ENCODE measurements around the gene PPM1B.

PPM1B gene

GRCh38 chr2:44237221-44237620 is 68.5 kb downstream of the PPM1B start:
- POLR2A ChIA-PET, result no interaction called here
- no peak for TF ChIP-seq CTBP1 (IDR thresholded peaks at IDR 0.05; ENCODE audit: borderline replicate concordance)
- TF ChIP-seq FOXA1 (IDR thresholded peaks at IDR 0.05), result no peak
- no peak for TF ChIP-seq SUZ12 (IDR thresholded peaks at IDR 0.05)
- no peak for DNase-seq (ENCODE audit: extremely low spot score)
- CTCF ChIA-PET, result no interaction called here

GRCh38 chr2:44242904-44243303 is 74.2 kb downstream of the PPM1B start:
- POLR2A ChIA-PET, result no interaction called here
- CTCF ChIA-PET, result interaction anchor here (0.6 to 1.2 kb wide), 4 partner anchors 49 to 119 kb away, joined by 3 to 6 read pairs (median 4); partner anchors contain the start of genes CAMKMT and PREPL
- TF ChIP-seq FOXM1 (IDR thresholded peaks at IDR 0.05; ENCODE audit: borderline replicate concordance), result no peak
- no peak for TF ChIP-seq ZNF384 (IDR thresholded peaks at IDR 0.05)
- TF ChIP-seq FOXK2 (IDR thresholded peaks at IDR 0.05), result no peak
- no peak for TF ChIP-seq FOXA1 (IDR thresholded peaks at IDR 0.05)
- no peak for TF ChIP-seq PKNOX1 (IDR thresholded peaks at IDR 0.05)
- no peak for TF ChIP-seq L3MBTL2 (conservative IDR thresholded peaks at IDR 0.05)
- DNase-seq (ENCODE audit: extremely low spot score), result no peak

- CTCF ChIA-PET, result interaction anchor here (0.6 to 0.7 kb wide), 6 partner anchors 10 to 409 kb away, joined by 3 to 4 read pairs (median 3); no protein-coding TSS in a partner anchor
- POLR2A ChIA-PET, result no interaction called here
- TF ChIP-seq L3MBTL2 (conservative IDR thresholded peaks at IDR 0.05), result peak; percentile 53; the same call in 1 of the 2 replicates
- TF ChIP-seq SP1 (IDR thresholded peaks at IDR 0.05), result no peak
- no peak for TF ChIP-seq FOXK2 (IDR thresholded peaks at IDR 0.05)
- peak; percentile 75 for DNase-seq (ENCODE audit: extremely low spot score)
These were observed 75.6 kb downstream of the PPM1B start for GRCh38 chr2:44244135-44244871.

- TF ChIP-seq SP1 (IDR thresholded peaks at IDR 0.05) (no peak), FOXM1 (IDR thresholded peaks at IDR 0.05; ENCODE audit: borderline replicate concordance) (no peak), TARDBP (IDR thresholded peaks at IDR 0.05) (no peak), PKNOX1 (IDR thresholded peaks at IDR 0.05) (no peak), BHLHE40 (IDR thresholded peaks at IDR 0.05; ENCODE audit: borderline replicate concordance) (no peak), ELF4 (IDR thresholded peaks at IDR 0.05) (no peak), SUZ12 (IDR thresholded peaks at IDR 0.05) (no peak), LEF1 (IDR thresholded peaks at IDR 0.05; ENCODE audit: borderline replicate concordance) (no peak), HDGF (IDR thresholded peaks at IDR 0.05; ENCODE audit: borderline replicate concordance) (no peak), FOXK2 (IDR thresholded peaks at IDR 0.05) (no peak), NFRKB (IDR thresholded peaks at IDR 0.05) (no peak), L3MBTL2 (conservative IDR thresholded peaks at IDR 0.05) (no peak), ARNT (IDR thresholded peaks at IDR 0.05) (no peak), FOXA1 (IDR thresholded peaks at IDR 0.05) (no peak), ZNF384 (IDR thresholded peaks at IDR 0.05) (no peak), CTBP1 (IDR thresholded peaks at IDR 0.05; ENCODE audit: borderline replicate concordance) (no peak)
- no peak for DNase-seq (ENCODE audit: extremely low spot score)
- ChIA-PET POLR2A (no interaction called here), CTCF (interaction anchor here (0.8 to 1.5 kb wide), 2 partner anchors 46 to 201 kb away, joined by 3 read pairs; no protein-coding TSS in a partner anchor)
These were observed 76.6 kb downstream of the PPM1B start for GRCh38 chr2:44245083-44245861.

- CTCF ChIA-PET, result interaction anchor here (1.5 kb wide), 1 partner anchor 45 kb away, joined by 3 read pairs; no protein-coding TSS in a partner anchor
These were observed 77.8 kb downstream of the PPM1B start for GRCh38 chr2:44246436-44246835.

More at GRCh38 chr2:44246436-44246835, 77.8 kb downstream of the PPM1B start:
- TF ChIP-seq ZNF384 (IDR thresholded peaks at IDR 0.05), result no peak
- TF ChIP-seq LEF1 (IDR thresholded peaks at IDR 0.05; ENCODE audit: borderline replicate concordance), result no peak
- no peak for TF ChIP-seq HDGF (IDR thresholded peaks at IDR 0.05; ENCODE audit: borderline replicate concordance)
- no peak for TF ChIP-seq NFRKB (IDR thresholded peaks at IDR 0.05)
- TF ChIP-seq BHLHE40 (IDR thresholded peaks at IDR 0.05; ENCODE audit: borderline replicate concordance), result no peak
- TF ChIP-seq FOXK2 (IDR thresholded peaks at IDR 0.05), result no peak
- no peak for TF ChIP-seq ELF4 (IDR thresholded peaks at IDR 0.05)
- TF ChIP-seq FOXM1 (IDR thresholded peaks at IDR 0.05; ENCODE audit: borderline replicate concordance), result no peak
- no peak for TF ChIP-seq SP1 (IDR thresholded peaks at IDR 0.05)
- no peak for TF ChIP-seq PKNOX1 (IDR thresholded peaks at IDR 0.05)
- POLR2A ChIA-PET, result no interaction called here
- no peak for DNase-seq (ENCODE audit: extremely low spot score)
